Measurements from ENCODE around the gene SCAMP5. TPM values are rescaled to one million over a fixed set of nuclear protein-coding genes. Genes with fewer than 3 reads are reported as not detected.

The SCAMP5 gene
- total RNA-seq, 1 donor from 2014 or later, result 16.4 TPM

DNA sequence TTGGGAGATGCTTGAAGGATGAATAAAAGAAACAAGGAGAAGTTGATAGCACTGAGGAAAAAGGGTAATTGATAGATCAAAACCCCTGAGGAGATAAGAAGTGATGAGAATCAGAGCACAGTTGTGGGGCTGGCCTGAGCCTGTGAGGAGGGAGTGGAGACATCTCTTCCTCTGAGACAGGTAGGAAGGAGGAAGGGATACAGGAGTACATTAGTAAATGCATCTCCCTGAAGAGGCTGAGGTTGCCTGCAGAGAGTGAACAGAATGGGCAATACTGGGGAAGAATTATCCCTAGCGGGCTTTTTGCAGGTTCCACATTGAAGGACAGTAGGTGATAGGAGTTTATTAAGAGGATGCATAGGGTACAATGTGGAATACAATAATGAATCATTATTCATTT, 17.3 kb upstream of the SCAMP5 start:
- Mint-ChIP-seq H3K9me3 (no peaks in the 10 kb centered on the region), H3K4me3 (no peak overlapping the region), H3K4me1 (peaks cover 3% of the 10 kb centered on the region), H3K36me3 (no peaks in the 10 kb centered on the region), H3K27me3 (ENCODE audit: insufficient read depth, low read depth) (peaks cover 15% of the 10 kb centered on the region), H3K27ac (no peak overlapping the region)
- Histone ChIP-seq H3K36me3 (no peaks in the 10 kb centered on the region), H3K27me3 (no peaks in the 10 kb centered on the region), H3K4me3 (no peak overlapping the region), H2AFZ (replicated peaks) (no peak overlapping the region), H4K20me1 (ENCODE audit: low read depth) (no peaks in the 10 kb centered on the region), H3F3A (ENCODE audit: low read depth) (peaks cover 17% of the 10 kb centered on the region), H3K4me2 (no peak overlapping the region), H3K9ac (no peak overlapping the region), H3K4me1 (no peaks in the 10 kb centered on the region), H3K9me3 (ENCODE audit: low read depth) (no peaks in the 10 kb centered on the region), H3K79me2 (ENCODE audit: low read depth) (no peaks in the 10 kb centered on the region), H3K27ac (no peak overlapping the region)
- DNase-seq (ENCODE audit: low spot score), result no peak
- no peak for TF ChIP-seq EZH2phosphoT487 (IDR thresholded peaks at IDR 0.05)
- TF ChIP-seq, protein P1, sequence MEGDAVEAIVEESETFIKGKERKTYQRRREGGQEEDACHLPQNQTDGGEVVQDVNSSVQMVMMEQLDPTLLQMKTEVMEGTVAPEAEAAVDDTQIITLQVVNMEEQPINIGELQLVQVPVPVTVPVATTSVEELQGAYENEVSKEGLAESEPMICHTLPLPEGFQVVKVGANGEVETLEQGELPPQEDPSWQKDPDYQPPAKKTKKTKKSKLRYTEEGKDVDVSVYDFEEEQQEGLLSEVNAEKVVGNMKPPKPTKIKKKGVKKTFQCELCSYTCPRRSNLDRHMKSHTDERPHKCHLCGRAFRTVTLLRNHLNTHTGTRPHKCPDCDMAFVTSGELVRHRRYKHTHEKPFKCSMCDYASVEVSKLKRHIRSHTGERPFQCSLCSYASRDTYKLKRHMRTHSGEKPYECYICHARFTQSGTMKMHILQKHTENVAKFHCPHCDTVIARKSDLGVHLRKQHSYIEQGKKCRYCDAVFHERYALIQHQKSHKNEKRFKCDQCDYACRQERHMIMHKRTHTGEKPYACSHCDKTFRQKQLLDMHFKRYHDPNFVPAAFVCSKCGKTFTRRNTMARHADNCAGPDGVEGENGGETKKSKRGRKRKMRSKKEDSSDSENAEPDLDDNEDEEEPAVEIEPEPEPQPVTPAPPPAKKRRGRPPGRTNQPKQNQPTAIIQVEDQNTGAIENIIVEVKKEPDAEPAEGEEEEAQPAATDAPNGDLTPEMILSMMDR (IDR thresholded peaks at IDR 0.05), result no peak
- TF ChIP-seq EZH2 (IDR thresholded peaks at IDR 0.05), result no peak

DNA sequence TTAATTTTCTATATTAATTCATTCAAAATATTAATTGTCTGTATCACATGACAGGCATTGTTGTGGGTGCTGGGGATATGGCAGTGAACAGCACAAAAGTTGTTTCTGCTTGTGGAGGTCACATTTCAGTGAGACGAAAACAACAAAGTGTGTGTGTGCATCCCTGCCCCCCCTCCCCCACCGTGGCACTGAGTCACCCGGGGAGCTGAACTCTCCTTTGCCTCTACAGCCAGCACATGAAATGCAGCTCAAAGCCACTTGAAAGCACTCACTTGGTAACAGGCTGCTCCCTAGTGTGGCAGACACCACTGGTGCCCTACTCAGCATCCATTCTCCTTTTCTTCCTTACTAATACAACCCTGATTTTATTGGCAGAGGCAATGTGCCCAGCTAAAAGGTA, 16.9 kb upstream of the SCAMP5 start:
- Histone ChIP-seq H3K79me2 (ENCODE audit: low read depth) (no peaks in the 10 kb centered on the region), H3K27ac (no peak overlapping the region), H2AFZ (replicated peaks) (peak overlapping the region; percentile 26), H3K4me3 (no peak overlapping the region), H4K20me1 (ENCODE audit: low read depth) (no peaks in the 10 kb centered on the region), H3K4me1 (no peaks in the 10 kb centered on the region), H3K9me3 (ENCODE audit: low read depth) (no peaks in the 10 kb centered on the region), H3F3A (ENCODE audit: low read depth) (peaks cover 17% of the 10 kb centered on the region), H3K27me3 (no peaks in the 10 kb centered on the region), H3K4me2 (no peak overlapping the region), H3K36me3 (no peaks in the 10 kb centered on the region), H3K9ac (no peak overlapping the region)
- TF ChIP-seq, protein P1 (IDR thresholded peaks at IDR 0.05), result no peak
- no peak for TF ChIP-seq EZH2phosphoT487 (IDR thresholded peaks at IDR 0.05)
- no peak for TF ChIP-seq EZH2 (IDR thresholded peaks at IDR 0.05)
- Mint-ChIP-seq H3K27ac (no peak overlapping the region), H3K4me3 (no peak overlapping the region), H3K36me3 (no peaks in the 10 kb centered on the region), H3K27me3 (ENCODE audit: insufficient read depth, low read depth) (peaks cover 13% of the 10 kb centered on the region), H3K9me3 (no peaks in the 10 kb centered on the region), H3K4me1 (peaks cover 3% of the 10 kb centered on the region)
- DNase-seq (ENCODE audit: low spot score), result no peak

DNA sequence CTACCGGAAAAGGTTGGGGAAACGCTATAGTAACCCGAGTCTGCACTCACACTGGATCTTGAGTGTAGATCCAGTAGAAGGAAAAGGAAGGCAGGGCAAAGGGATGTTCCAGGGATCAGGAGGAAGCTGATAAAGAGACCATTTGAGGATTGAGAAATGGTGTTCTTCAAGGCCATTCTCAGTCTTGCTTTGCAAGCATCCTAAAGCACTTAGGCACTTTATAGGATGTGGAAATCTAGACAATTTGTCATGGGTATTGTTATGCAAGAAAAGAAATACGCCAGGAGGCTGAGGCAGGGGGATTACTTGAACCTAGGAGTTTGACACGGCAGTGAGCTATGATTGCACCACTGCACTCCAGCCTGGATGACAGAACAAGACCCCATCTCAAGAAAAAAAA, 13.2 kb upstream of the SCAMP5 start:
- no peak overlapping the region for H3K27ac ChIP-seq
- H3K4me1 ChIP-seq, result no peaks in the 10 kb centered on the region
- Mint-ChIP-seq H3K4me3 (no peak overlapping the region), H3K4me1 (peaks cover 3% of the 10 kb centered on the region), H3K27me3 (ENCODE audit: insufficient read depth, low read depth) (peaks cover 19% of the 10 kb centered on the region), H3K36me3 (no peaks in the 10 kb centered on the region), H3K27ac (no peak overlapping the region), H3K9me3 (no peaks in the 10 kb centered on the region)
- no peak overlapping the region for H2AFZ ChIP-seq (replicated peaks)
- TF ChIP-seq, protein P1 (IDR thresholded peaks at IDR 0.05), result no peak
- TF ChIP-seq EZH2 (IDR thresholded peaks at IDR 0.05), result no peak
- no peak for TF ChIP-seq EZH2phosphoT487 (IDR thresholded peaks at IDR 0.05)
- H3F3A ChIP-seq (ENCODE audit: low read depth), result peaks cover 11% of the 10 kb centered on the region
- no peak for DNase-seq (ENCODE audit: low spot score)
- H4K20me1 ChIP-seq (ENCODE audit: low read depth), result no peaks in the 10 kb centered on the region
- H3K9ac ChIP-seq, result no peak overlapping the region
- no peak overlapping the region for H3K4me2 ChIP-seq
- H3K36me3 ChIP-seq, result no peaks in the 10 kb centered on the region
- no peaks in the 10 kb centered on the region for H3K9me3 ChIP-seq (ENCODE audit: low read depth)
- H3K27me3 ChIP-seq, result no peaks in the 10 kb centered on the region
- H3K4me3 ChIP-seq, result no peak overlapping the region
- H3K79me2 ChIP-seq (ENCODE audit: low read depth), result no peaks in the 10 kb centered on the region
